BJ (cell line): Measurements from ENCODE around the gene TRAPPC5. TPM values are rescaled to one million over a fixed set of nuclear protein-coding genes. Genes with fewer than 3 reads are reported as not detected.

Experiments
- CTCF ChIA-PET: fragments of 350-600 bp; formaldehyde crosslinking; extraction: SDS; loops from one replicate; lab custom pipeline; 2021; ENCODE audit warnings: antibody characterized with exemption, inconsistent platforms; lab: Yijun Ruan, JAX
- POLR2A ChIA-PET: fragments of 300-600 bp; sonication (Branson Sonifier 250); formaldehyde crosslinking; extraction: SDS; loops from one replicate; lab custom pipeline; 2021; ENCODE audit warnings: antibody characterized with exemption; lab: Charles Lee
- DNase-seq: peaks from one replicate; pipeline ENCODE4 v3.0.0-alpha.2; 2011; ENCODE audit warnings: low read depth
- H3K27me3 ChIP-seq: 2 replicates; pipeline ENCODE4 v1.6.0; 2011; ENCODE audit warnings: low read length; ENCODE audit not compliant: control insufficient read depth, insufficient read depth
- H3K36me3 ChIP-seq: 2 replicates; pipeline ENCODE4 v1.5.1; 2011; ENCODE audit warnings: low read length; ENCODE audit not compliant: control insufficient read depth, insufficient read depth
- H3K4me3 ChIP-seq: 2 replicates; pipeline ENCODE4 v1.5.1; 2011; ENCODE audit warnings: low read depth, mild to moderate bottlenecking, control low read depth, low read length
- polyA plus RNA-seq: library from polyadenylated mRNA; depleted of rRNA; stranded (reverse); fragments of >200 nt; gene quantifications from 2 replicates; pipeline ENCODE4 v1.2.3, GENCODE V29; 2011
- TF ChIP-seq, protein P1 (sequence below): IDR thresholded peaks from 2 replicates; pipeline ENCODE4 v1.5.1; 2011; ENCODE audit warnings: low read depth, mild to moderate bottlenecking, control low read depth, inconsistent platforms, low read length, moderate library complexity; ENCODE audit not compliant: insufficient read depth

Gene TRAPPC5
- polyA plus RNA-seq, 1 experiment, result 85.1 TPM

DNA sequence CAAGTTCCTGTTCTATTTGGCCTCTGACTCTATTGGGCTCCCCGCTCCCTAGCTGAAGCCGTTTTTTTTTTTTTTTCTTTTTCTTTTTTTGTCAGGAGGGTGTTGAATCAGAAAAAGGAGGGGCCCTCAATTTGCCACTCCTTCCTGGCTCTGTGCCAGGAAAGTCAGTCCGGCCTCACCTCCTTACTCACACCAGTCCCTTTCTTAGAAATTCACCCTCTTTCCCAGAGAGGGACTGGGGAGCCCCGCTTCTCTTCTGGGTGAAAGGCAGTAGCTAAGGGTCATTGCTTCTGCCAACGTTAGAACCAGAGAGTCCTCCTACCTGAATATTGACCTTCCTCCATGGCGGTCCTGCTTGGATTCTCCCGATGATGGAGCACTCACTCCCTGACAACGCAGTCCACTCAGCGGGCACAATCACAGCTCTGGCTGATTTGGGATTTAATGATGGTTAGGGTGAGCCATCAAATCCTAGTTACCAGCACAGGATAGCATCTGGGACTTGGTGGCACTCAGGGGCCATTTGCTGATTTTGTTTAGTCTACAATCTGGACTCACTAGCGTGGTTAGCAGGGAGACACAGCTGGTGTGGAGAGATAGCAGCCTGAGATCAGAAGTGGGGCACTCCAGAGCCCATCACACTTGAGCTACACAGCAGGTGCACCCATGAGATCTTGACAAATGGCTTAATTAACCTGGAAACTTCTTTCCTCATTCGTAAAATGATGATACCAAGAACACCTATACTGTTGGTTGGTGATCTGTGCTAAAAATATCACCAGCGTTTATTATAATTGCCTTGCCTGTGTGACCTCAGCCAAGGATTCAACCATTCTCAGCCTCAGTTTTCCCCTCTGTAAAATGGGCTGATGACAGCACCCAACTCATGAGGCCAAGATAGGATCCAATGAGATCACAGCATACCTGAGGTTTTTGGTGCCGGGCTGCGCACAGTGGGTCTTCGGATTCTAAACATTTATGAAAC is 19.1 kb downstream of the TRAPPC5 start:
- H3K4me3 ChIP-seq, result no peak overlapping the region
- DNase-seq, result no peak

DNA sequence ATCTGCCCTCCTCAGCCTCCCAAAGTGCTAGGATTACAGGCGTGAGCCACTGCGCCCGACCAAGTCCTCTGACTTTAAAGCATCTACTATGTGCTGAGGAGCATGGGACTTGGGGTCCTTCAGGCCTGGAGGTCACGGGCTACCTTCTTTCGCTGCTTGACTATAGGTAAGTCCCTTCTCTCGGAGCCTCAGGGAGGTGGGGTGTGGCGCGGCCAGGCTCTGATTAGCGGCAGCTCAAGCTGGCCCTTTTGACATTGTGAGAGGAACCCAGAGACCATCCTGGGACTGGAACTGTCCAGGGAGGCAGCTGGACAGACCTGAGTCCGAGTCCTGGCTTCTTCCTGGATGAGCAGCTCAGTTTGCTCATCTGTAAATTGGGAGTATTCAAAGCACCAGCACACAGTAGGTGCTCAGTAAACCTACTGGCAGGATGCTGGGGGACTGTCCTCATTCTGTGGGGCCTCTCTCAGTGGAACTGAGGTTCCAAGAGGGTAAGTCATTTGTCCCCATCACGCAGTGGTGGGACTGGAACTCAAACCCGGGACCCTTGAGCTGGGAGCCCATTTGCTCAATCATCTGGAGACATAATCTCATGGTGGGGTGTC is 20.5 kb downstream of the TRAPPC5 start:
- TF ChIP-seq, protein P1, sequence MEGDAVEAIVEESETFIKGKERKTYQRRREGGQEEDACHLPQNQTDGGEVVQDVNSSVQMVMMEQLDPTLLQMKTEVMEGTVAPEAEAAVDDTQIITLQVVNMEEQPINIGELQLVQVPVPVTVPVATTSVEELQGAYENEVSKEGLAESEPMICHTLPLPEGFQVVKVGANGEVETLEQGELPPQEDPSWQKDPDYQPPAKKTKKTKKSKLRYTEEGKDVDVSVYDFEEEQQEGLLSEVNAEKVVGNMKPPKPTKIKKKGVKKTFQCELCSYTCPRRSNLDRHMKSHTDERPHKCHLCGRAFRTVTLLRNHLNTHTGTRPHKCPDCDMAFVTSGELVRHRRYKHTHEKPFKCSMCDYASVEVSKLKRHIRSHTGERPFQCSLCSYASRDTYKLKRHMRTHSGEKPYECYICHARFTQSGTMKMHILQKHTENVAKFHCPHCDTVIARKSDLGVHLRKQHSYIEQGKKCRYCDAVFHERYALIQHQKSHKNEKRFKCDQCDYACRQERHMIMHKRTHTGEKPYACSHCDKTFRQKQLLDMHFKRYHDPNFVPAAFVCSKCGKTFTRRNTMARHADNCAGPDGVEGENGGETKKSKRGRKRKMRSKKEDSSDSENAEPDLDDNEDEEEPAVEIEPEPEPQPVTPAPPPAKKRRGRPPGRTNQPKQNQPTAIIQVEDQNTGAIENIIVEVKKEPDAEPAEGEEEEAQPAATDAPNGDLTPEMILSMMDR, result no peak
- DNase-seq, result no peak
- ChIA-PET CTCF (interaction anchor here (0.7 kb wide), 1 partner anchor 20 kb away, joined by 3 read pairs; the partner anchor contains the start of gene TRAPPC5), POLR2A (no interaction called here)
- no peak overlapping the region for H3K4me3 ChIP-seq
- no peaks in the 10 kb centered on the region; the same call in 1 of the 2 replicates for H3K27me3 ChIP-seq
- H3K36me3 ChIP-seq, result no peaks in the 10 kb centered on the region

More for the DNA sequence above, 19.1 kb downstream of the TRAPPC5 start:
- CTCF ChIA-PET, result interaction anchor here (0.9 to 4.1 kb wide), 2 partner anchors 18 to 19 kb away, joined by 3 to 20 read pairs; partner anchors contain the start of gene TRAPPC5
- POLR2A ChIA-PET, result no interaction called here
- Histone ChIP-seq H3K36me3 (no peaks in the 10 kb centered on the region), H3K27me3 (no peaks in the 10 kb centered on the region; the same call in 1 of the 2 replicates)
- TF ChIP-seq, protein P1, result no peak

DNA sequence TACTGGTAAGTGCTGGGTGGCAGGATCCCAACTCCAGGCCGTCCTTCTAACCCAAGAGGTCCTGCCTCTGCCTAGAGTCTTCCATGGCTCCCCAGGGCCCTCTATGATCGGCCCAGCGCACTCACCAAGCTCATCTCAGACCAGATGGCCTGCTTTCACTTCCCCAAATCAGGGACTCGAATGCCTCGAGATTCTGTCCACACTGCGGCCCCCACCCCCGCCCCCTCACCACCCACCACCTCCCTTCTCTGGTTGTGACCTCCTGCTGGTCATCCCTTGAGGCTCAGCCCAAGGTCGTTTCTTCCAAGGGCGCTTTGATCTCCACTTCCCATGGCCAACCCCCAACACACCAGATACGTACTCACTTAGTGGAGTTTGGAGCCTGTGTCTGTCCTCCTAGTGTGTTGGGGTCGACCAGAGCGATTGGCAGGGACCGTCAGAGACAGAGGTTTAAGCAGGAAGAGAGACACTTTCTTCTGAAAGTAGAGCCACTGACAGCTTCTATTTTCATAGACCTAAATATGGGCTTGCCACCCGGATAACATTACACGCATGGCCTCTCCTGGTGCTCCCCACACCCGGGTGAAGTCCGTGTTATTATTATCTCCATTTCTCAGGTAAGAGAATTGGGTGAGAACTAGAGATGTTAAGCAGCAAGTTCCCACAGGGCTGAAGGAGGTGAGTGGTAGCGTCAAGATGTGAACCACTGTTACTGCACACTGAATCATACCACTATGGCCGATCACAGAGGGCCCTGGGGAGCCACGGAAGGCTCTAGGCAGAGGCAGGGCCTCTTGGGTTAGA is 21.2 kb downstream of the TRAPPC5 start, which contains the start of gene FCER2:
Gene FCER2 (minus strand): TSS at position 478 of the 804 bp plus-strand sequence. CDS start 2,371 bp downstream, outside the sequence.
- POLR2A ChIA-PET, result no interaction called here

DNA sequence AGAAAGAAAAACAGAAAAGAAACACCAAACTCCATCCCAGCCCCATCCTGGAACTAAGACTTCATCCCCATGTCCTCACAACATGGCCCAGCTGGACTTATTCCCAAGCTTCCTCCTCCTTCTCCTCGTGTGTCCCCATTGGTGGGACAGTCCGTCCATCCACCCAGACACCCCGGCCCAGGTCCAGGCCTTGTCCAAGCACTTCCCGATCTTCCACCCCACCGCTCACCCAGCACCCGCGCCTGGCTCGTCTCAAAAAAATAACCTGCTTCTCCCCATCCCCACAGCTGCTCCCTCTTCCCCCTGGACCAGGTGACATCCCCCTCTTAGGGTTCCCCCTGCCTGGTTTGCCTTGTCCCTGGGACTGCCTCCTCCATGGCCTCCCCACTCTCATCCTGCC is 22.7 kb downstream of the TRAPPC5 start:
- Histone ChIP-seq H3K36me3 (no peaks in the 10 kb centered on the region), H3K27me3 (no peaks in the 10 kb centered on the region), H3K4me3 (no peak overlapping the region)
- ChIA-PET CTCF (interaction anchor here (0.9 kb wide), 1 partner anchor 22 kb away, joined by 3 read pairs; the partner anchor contains the start of gene TRAPPC5), POLR2A (no interaction called here)
- DNase-seq, result no peak
- TF ChIP-seq, protein P1, result no peak

More for the DNA sequence above, 21.2 kb downstream of the TRAPPC5 start, which contains the start of gene FCER2:
- CTCF ChIA-PET, result interaction anchor here (0.7 kb wide), 1 partner anchor 21 kb away, joined by 3 read pairs; the partner anchor contains the start of gene TRAPPC5
- Histone ChIP-seq H3K4me3 (no peak within 1 kb of the TSS), H3K27me3 (no peaks in the 10 kb centered on the region), H3K36me3 (no peaks in the 10 kb centered on the region)
- DNase-seq, result no peak
- TF ChIP-seq, protein P1, result no peak
